Activated CD4-positive, CD25-positive, alpha-beta regulatory T cell treated with anti-CD3 and anti-CD28 coated beads, Interleukin-2, amount 50 U/mL, for 16 hours (primary cell): ENCODE measurements around the gene ARFIP1.

Experiments
- DNase-seq: peaks from one replicate; pipeline ENCODE4 v3.0.0-alpha.2; 2020; ENCODE audit warnings: low read depth, low spot score

ARFIP1 gene

GRCh38 chr4:152961014-152961772, 181.4 kb downstream of the ARFIP1 start:
- no peak for DNase-seq

GRCh38 chr4:152961773-152962115, 182.0 kb downstream of the ARFIP1 start:
- DNase-seq: no peak
